ENCODE data around the gene PSMD9. TPM values are rescaled to one million over a fixed set of nuclear protein-coding genes. Genes with fewer than 3 reads are reported as not detected.
A peak's percentile ranks its signal among the peaks of the same experiment; 100 is the strongest.

Gene PSMD9
- total and polyA plus RNA-seq, 2 experiments from 2014 or later: 32.7 to 36.3 TPM

GRCh38 chr12:121894633-121895032, 6.0 kb downstream of the PSMD9 start:
- peaks cover 10% of the 10 kb centered on the region for H3K27me3 Mint-ChIP-seq (ENCODE audit: insufficient read depth, low read depth, poor library complexity)
- peaks cover 15% of the 10 kb centered on the region for H3K4me1 Mint-ChIP-seq
- Histone ChIP-seq H3K4me2 (no peak overlapping the region), H3K36me3 (ENCODE audit: insufficient read depth) (peaks cover 7% of the 10 kb centered on the region; the same call in 1 of the 2 replicates), H3K4me3 (no peak overlapping the region), H3K79me2 (replicated peaks; ENCODE audit: insufficient read depth) (peaks cover 8% of the 10 kb centered on the region; the same call in 1 of the 2 replicates), H3K27ac (ENCODE audit: low read depth) (no peak overlapping the region), H4K20me1 (replicated peaks; ENCODE audit: insufficient read depth) (peaks cover 30% of the 10 kb centered on the region), H3F3A (replicated peaks; ENCODE audit: low read depth) (peaks cover 4% of the 10 kb centered on the region), H3K27me3 (ENCODE audit: insufficient read depth) (peaks cover 9% of the 10 kb centered on the region), H2AFZ (no peak overlapping the region), H3K4me1 (ENCODE audit: insufficient read depth) (peaks cover 14% of the 10 kb centered on the region; the same call in 1 of the 2 replicates), H3K9me2 (ENCODE audit: insufficient read depth) (no peaks in the 10 kb centered on the region)
- no peak for TF ChIP-seq REST (IDR thresholded peaks at IDR 0.05; ENCODE audit: unreplicated experiment)
- TF ChIP-seq CTCF (conservative IDR thresholded peaks at IDR 0.05; ENCODE audit: low read depth in 2 of 2): peak; percentile 52 to 65
- H3K9me3 Mint-ChIP-seq: no peaks in the 10 kb centered on the region
- H3K27ac Mint-ChIP-seq: no peak overlapping the region
- ATAC-seq (peak; percentile 88), DNase-seq (ENCODE audit: low spot score) (peak; percentile 73)
- no peak overlapping the region for H3K4me3 Mint-ChIP-seq
- H3K36me3 Mint-ChIP-seq (ENCODE audit: low read depth): peaks cover 19% of the 10 kb centered on the region

GRCh38 chr12:121898287-121898686, 9.7 kb downstream of the PSMD9 start:
- ATAC-seq: no peak
- H3K36me3 Mint-ChIP-seq (ENCODE audit: low read depth): peaks cover 36% of the 10 kb centered on the region
- H3K79me2 ChIP-seq (replicated peaks; ENCODE audit: insufficient read depth): no peaks in the 10 kb centered on the region
- TF ChIP-seq ZNF462 (CRISPR knock-in tag; IDR thresholded peaks at IDR 0.05) (no peak), STAT1 (IDR thresholded peaks at IDR 0.05; ENCODE audit: unreplicated experiment) (no peak), CREB1 (CRISPR knock-in tag; IDR thresholded peaks at IDR 0.05; ENCODE audit: low read depth) (no peak), REST (IDR thresholded peaks at IDR 0.05; ENCODE audit: unreplicated experiment) (no peak)

More at GRCh38 chr12:121898287-121898686, 9.7 kb downstream of the PSMD9 start:
- H3K4me1 ChIP-seq (ENCODE audit: insufficient read depth): 0 out of 2 replicates have a peak, but pooled peaks cover 9% of the 10 kb centered on the region
- no peak overlapping the region for H3K4me3 Mint-ChIP-seq
- peaks cover 10% of the 10 kb centered on the region for H3K4me1 Mint-ChIP-seq
- H4K20me1 ChIP-seq (replicated peaks; ENCODE audit: insufficient read depth): peaks cover 19% of the 10 kb centered on the region
- H3K4me3 ChIP-seq: no peak overlapping the region
- H3K27ac ChIP-seq (ENCODE audit: low read depth): no peak overlapping the region
- no peak for DNase-seq (ENCODE audit: low spot score)
- H3K27me3 Mint-ChIP-seq (ENCODE audit: insufficient read depth, low read depth, poor library complexity): peaks cover 5% of the 10 kb centered on the region
- no peaks in the 10 kb centered on the region for H3F3A ChIP-seq (replicated peaks; ENCODE audit: low read depth)
- H3K27me3 ChIP-seq (ENCODE audit: insufficient read depth): no peaks in the 10 kb centered on the region
- peaks cover 7% of the 10 kb centered on the region; the same call in 1 of the 2 replicates for H3K36me3 ChIP-seq (ENCODE audit: insufficient read depth)
- no peak overlapping the region for H3K4me2 ChIP-seq
- no peak overlapping the region for H2AFZ ChIP-seq
- no peak overlapping the region for H3K27ac Mint-ChIP-seq
- H3K9me2 ChIP-seq (ENCODE audit: insufficient read depth): no peaks in the 10 kb centered on the region
- no peaks in the 10 kb centered on the region for H3K9me3 Mint-ChIP-seq

All from GM23338 (cell line).